ENCODE data around the gene OBP2A.

The OBP2A gene

DNA sequence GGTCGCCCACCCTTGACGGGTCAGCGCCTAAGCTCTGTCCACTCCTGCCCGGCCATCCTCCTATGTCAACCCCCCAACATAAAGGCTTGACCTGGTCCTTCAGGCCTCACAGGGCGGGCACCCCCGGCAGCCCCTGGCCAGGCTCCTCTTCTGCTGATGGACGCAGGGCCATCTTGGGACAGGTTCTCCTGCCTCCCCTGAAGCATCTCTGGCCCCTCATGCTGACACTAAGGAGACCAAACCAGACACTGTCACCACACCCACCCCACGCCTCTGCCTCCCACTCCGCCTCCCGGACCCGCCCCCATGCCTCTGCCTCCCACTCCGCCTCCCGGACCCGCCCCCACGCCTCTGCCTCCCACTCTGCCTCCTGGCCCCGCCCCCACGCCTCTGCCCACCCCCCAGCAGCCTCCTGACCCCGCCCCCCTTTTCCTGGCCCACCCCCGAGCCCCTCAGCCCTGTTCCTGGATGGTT lies 6.8 kb downstream of the OBP2A start:
- DNase-seq, result no peak

- no peak for DNase-seq
These were observed 8.8 kb downstream of the OBP2A start for GRCh38 chr9:135554718-135555117.

DNA sequence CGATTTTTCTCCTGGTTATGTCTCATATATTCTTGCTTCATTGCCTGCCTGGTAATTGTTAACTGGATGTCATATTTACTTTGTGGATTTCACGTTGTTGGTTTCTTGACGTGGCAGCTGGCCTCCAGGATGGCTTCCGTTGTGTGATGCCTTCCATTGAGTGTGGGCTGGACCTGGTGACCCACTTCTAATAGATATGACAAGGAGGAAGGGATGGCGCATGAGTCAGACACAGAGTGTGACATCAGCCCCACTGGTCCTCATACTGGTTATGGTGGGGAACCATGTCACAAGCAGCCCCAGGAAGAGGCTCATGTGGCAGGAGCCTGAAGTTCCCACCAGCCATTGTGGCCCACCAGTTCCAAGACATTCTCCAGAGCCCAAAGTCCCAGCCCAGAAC lies 9.3 kb downstream of the OBP2A start:
- DNase-seq, result no peak

GRCh38 chr9:135555910-135556309 lies 10.0 kb downstream of the OBP2A start:
- no peak for DNase-seq

DNA sequence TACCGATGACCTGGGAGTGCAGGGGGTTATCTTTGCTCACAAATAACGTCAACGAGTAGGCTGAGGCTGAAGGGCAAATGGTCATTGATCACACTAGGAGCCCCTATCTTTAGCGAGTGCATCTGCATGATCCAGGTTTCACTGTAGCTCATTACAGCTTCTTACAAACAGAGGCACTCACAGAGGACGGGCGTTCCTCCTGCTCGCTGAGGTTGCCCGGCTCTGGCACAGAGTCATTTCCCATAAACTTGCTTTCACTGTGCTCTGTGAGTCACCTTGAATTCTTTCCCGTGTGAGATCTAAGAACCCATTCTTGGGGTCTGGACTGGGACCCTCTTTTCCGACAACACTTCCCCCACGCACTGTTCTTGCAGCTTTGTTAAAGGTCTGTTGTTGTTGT lies 13.7 kb downstream of the OBP2A start:
- DNase-seq, result no peak

DNA sequence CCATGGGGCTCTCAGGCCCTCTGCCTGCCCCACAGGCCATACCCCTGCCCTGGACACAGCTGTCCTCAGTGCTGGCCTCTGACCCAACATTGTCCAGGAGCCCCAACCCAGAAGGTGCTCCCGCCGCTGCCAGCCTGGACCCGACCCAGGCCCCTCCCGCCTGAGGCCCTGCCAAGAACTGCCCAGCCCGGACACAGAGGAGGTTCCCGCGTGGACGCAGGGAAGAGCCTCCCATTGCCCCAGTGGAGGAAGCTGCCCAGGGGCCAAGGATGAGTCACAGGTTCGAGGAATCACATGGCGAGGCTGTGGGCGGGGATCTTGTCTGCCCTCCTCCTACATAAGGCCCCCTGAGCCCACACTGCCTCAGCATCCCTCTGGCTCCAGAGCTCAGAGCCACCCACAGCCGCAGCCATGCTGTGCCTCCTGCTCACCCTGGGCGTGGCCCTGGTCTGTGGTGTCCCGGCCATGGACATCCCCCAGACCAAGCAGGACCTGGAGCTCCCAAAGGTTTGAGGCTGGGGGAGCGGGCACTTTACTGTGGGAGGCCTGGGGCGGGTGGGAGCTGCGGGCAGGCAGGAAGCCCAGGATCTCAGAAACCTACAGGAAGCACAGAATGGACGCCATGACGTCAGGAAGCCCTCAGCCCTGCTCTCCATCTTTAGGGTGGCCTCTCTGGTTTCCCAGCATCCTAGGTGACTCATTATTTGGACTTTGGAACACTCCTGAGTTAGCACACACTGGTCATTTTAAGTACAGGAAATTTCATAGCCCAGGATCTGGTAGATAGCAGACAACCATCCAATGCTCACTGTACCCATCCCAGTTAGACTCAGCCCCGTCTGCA lies 15.7 kb downstream of the OBP2A start, which contains the start of gene PAEP:
PAEP (plus strand) TSS at position 366 of the 844 bp plus-strand sequence.
- no peak for DNase-seq

- no peak for DNase-seq
These were observed 16.4 kb downstream of the OBP2A start for GRCh38 chr9:135562235-135562745.

GRCh38 chr9:135563039-135563476 lies 17.1 kb downstream of the OBP2A start:
- no peak for DNase-seq

GRCh38 chr9:135563858-135564257 lies 17.9 kb downstream of the OBP2A start:
- no peak for DNase-seq

- DNase-seq, result no peak
These were observed 19.3 kb downstream of the OBP2A start for GRCh38 chr9:135565141-135565628.

DNA sequence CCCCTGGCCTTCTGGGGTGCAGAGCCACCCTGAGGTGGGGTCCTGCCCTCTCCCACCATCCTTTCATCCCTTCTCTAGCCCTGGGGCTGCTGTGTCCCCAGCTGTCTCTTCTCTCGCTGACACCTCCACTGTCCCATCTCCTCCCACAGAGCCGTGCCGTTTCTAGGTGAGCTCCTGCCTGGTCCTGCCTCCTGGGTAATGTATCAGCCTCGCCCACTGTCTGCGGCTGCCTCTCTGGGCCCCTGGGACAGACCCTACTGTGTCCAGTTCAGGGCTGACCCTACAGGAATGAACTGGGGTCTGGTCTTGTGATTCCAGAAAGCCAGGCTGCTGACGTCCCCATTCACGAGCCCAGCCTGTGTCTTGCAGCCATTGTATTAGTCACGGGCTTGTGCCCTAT lies 19.7 kb downstream of the OBP2A start:
- DNase-seq, result no peak

GRCh38 chr9:135566552-135566951 lies 20.6 kb downstream of the OBP2A start:
- no peak for DNase-seq

GRCh38 chr9:135567311-135567710 lies 21.4 kb downstream of the OBP2A start:
- no peak for DNase-seq

- DNase-seq, result no peak
These were observed 22.1 kb downstream of the OBP2A start for GRCh38 chr9:135568026-135568425.

DNA sequence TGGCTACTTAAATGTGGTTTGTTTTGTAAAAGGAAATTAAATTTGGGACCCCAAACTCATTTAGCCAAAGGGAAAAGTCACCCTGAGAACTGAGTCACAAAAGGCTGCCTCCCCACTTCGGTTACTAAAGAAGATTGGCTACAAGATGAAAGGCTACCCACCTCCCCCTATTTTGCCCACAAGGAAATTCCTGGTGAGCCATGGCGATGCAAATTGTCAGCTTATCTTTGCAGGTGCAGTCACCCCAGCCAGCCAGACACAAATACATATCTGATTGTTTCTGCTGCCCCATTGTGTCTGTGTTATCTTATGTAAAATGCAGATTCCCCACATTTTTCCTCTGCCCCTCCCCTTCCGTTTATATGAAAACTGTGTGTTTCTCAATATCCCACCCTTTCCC lies 24.5 kb downstream of the OBP2A start:
- DNase-seq, result no peak

DNA sequence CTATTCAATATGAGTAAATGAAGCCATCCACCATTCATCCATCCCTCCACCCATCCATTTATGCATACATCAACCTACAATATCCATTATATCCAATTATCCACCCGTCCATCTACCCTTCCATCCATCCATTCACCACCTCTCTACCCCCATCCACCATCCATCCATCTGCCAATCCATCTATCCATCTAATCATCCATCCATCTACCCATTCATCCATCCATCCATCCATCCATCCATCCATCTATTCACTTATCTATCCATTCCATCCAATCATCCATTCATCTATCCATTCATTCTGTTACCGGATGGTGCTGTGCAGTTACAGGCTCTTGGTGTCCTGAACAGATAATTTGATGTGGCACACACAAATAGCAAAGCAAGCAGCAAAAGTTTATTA lies 26.3 kb downstream of the OBP2A start:
- DNase-seq, result no peak

DNA sequence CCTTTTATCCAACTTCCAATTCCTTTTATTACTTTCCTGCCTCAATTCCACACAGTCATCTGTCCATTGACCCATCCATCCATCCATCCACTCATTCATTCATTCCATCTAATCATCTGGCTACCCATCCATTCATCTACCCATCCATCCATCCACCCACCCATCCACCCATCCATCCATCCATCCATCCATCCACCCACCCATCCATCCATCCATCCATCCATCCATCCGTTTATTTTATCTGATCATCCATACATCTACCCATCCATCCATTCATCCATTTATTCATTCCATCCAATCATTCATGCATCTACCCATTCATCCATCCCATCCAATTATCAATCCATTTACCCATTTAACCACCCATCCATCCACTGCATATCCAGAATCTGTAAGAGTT lies 27.2 kb downstream of the OBP2A start:
- DNase-seq, result no peak

DNA sequence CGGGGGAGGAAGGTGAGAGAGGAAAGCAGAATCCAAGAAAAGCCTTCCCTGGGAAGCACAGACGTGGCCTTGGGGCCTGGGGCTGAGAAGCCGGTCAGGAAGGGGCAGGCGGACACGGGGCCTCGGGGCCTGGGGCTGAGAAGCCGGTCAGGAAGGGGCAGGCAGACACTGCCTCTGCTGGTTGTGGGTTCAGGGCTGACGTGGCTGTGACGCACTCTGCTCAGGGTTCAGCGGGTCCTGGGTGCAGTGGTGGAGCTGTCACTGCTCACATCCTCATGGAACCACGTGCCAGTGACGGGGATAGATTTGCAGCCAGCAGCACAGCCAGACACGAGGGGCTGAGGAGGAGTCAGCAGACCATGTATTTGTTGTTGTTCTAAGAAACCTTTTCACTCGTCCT lies 28.4 kb downstream of the OBP2A start:
- no peak for DNase-seq

- DNase-seq, result no peak
These were observed 29.0 kb downstream of the OBP2A start for GRCh38 chr9:135574943-135575342.

DNA sequence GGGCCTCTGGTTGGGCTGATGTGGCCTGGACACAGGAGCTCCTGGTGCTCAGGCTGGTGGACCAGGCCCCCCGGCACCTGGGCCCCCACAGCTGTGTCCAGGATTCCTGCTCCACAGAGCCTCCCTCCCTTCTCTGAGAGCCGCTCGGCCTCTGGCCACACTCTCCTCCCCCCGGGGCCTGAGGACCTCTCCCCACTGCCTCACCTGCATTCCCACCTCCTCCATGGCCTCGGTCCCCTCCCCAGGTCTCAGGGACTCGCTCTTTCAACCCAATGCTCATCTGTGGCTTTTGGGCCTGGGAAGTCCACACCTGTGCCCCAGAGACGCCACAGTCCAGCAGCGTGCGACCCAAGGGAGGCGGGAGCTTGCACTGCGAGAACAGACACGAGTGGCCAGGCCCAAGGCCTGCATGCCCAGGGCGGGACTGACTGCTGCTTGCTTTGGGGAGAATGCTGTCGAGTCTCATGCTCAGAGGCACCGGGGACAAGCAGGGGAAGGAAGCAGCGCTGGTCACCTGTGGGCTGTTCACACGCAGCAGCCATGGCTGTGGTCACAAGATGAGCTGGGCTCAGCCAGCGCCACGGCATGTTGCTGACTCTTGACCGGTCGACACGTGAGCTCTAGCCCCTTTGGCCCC lies 30.2 kb downstream of the OBP2A start:
- DNase-seq, result no peak

DNA sequence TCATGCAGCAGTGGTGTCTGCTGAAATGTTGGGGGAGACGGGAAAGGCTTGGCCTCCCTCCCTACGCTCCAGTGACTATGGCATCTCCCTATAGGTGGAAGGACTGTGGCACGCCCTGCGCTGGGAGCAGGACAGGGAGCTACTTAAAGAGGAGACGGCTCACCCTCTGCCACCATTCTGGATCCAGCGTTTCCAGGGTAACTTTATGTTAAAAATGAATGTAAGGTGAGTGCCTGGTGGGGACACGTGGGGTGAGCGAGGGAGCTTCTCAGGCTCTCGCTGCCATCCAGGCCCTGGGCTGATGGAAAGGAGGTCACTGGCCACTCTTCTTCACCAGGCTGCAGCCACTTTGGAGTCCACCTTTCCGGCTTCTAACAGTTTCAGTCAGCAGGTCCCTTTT lies 31.3 kb downstream of the OBP2A start:
- DNase-seq, result no peak

- no peak for DNase-seq
These were observed 33.4 kb downstream of the OBP2A start for GRCh38 chr9:135579356-135579755.

- DNase-seq, result no peak
These were observed 34.1 kb downstream of the OBP2A start for GRCh38 chr9:135579889-135580660.
